ENCODE data around the gene SH3RF3. TPM values are rescaled to one million over a fixed set of nuclear protein-coding genes. Genes with fewer than 3 reads are reported as not detected.

The SH3RF3 gene
- total and polyA plus RNA-seq, 10 of the 15 experiments (the other 5 are each of a cell fraction or from before 2014, with no cell fraction given): 0.08 to 8.8 (median 2.3) TPM

GRCh38 chr2:109528811-109529501 lies 400.0 kb downstream of the SH3RF3 start (continued):
- TF ChIP-seq ATF2 (IDR thresholded peaks at IDR 0.05; ENCODE audit: low read length): no peak
- TF ChIP-seq CTCF (IDR thresholded peaks at IDR 0.05 in 2 of 3, conservative IDR thresholded peaks at IDR 0.05 in 1 of 3; ENCODE audit: control insufficient read depth in 2 of 3, extremely low read depth in 1 of 3, insufficient read depth in 1 of 3, low read depth in 3 of 3, low read length in 3 of 3): no peak
- no peak for TF ChIP-seq RAD21 (IDR thresholded peaks at IDR 0.05; ENCODE audit: insufficient read depth, low read depth, low read length)
- no peak for TF ChIP-seq NFYA (IDR thresholded peaks at IDR 0.05; ENCODE audit: borderline replicate concordance, low read depth, low read length)
- TF ChIP-seq, protein P1, sequence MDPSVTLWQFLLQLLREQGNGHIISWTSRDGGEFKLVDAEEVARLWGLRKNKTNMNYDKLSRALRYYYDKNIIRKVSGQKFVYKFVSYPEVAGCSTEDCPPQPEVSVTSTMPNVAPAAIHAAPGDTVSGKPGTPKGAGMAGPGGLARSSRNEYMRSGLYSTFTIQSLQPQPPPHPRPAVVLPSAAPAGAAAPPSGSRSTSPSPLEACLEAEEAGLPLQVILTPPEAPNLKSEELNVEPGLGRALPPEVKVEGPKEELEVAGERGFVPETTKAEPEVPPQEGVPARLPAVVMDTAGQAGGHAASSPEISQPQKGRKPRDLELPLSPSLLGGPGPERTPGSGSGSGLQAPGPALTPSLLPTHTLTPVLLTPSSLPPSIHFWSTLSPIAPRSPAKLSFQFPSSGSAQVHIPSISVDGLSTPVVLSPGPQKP (IDR thresholded peaks at IDR 0.05; ENCODE audit: low read depth, low read length): no peak
- TF ChIP-seq, protein P2, sequence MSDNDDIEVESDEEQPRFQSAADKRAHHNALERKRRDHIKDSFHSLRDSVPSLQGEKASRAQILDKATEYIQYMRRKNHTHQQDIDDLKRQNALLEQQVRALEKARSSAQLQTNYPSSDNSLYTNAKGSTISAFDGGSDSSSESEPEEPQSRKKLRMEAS (IDR thresholded peaks at IDR 0.05; ENCODE audit: low read depth, low read length): no peak

Measured in GM12878 (cell line).